Measurements from ENCODE around the gene PHF20.
"Not testable (repeated sequence)": the region's sequence is repeated elsewhere in the genome, so short reads cannot be mapped to it uniquely, and the experiment has no call there.

PHF20 gene

DNA sequence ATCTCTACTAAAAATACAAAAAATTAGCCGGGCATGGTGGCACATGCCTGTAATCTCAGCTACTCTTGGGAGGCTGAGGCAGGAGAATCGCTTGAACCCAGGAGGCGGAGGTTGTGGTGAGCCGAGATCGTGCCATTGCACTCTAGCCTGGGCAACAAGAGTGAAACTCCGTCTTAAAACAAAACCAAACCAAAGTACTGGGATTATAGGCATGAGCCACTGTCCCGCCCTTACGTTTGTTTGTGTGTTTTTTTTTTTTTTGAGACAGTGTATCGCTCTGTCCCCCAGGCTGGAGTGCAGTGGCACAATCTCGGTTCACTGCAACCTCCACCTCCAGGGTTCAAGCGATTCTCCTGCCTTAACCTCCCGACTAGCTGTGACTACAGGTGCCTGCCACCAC is 12.0 kb downstream of the PHF20 start:
- H3K27me3 Mint-ChIP-seq; DNase-seq; H3K27ac Mint-ChIP-seq; H3K9me3 Mint-ChIP-seq; H3K4me3 Mint-ChIP-seq; ATAC-seq (replicated peaks): not testable (repeated sequence)
- peaks cover 4 to 12% of the 10 kb centered on the region in 2 donors for H3K4me1 Mint-ChIP-seq
- H3K36me3 Mint-ChIP-seq: peaks cover 12 to 25% of the 10 kb centered on the region in 2 donors

DNA sequence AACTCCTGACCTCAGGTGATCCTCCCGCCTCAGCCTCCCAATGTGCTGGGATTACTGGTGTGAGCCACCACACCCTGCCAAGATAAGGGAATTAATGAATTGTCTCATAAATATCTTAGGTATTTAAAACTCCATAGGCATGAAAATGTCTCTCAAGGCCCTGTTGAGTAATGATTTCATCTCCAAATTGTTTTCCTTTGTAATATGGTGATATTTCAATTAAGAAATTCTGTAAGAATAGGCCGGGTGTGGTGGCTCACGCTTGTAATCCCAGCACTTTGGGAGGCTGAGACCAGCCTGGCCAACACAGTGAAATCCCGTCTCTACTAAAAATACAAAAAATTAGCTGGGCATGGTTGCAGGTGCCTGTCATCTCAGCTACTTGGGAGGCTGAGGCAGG is 13.7 kb downstream of the PHF20 start:
- Mint-ChIP-seq H3K4me1 (peaks cover 4 to 12% of the 10 kb centered on the region in 2 donors), H3K36me3 (peaks cover 6 to 17% of the 10 kb centered on the region in 2 donors)
- DNase-seq; ATAC-seq (replicated peaks); H3K27ac Mint-ChIP-seq; H3K4me3 Mint-ChIP-seq; H3K27me3 Mint-ChIP-seq; H3K9me3 Mint-ChIP-seq: not testable (repeated sequence)

DNA sequence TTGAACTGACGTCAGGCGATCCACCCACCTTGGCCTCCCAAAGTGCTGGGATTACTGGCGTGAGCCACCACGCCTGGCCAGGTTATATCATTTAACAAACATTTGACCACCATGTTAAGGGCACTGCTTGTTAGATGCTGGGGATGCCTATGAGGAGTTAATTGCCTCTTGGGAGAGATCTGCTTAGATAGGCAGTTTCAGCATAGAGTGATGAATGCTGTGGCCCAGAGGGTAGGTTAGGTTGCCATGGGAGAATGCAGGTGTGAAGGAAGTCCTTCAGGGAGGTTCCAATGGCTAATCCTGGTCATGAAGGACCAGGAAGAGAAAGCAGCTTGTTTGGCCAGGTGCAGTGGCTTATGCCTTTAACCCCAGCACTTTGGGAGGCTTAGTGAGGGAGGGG is 17.0 kb downstream of the PHF20 start:
- no peaks in the 10 kb centered on the region for H3K27me3 Mint-ChIP-seq
- peaks cover 10 to 18% of the 10 kb centered on the region in 2 donors for H3K36me3 Mint-ChIP-seq
- H3K4me3 Mint-ChIP-seq: no peak overlapping the region
- peaks cover 6% of the 10 kb centered on the region in 2 donors for H3K4me1 Mint-ChIP-seq
- no peak overlapping the region for H3K27ac Mint-ChIP-seq
- no peaks in the 10 kb centered on the region for H3K9me3 Mint-ChIP-seq
- DNase-seq (no peak), ATAC-seq (replicated peaks) (no peak)

DNA sequence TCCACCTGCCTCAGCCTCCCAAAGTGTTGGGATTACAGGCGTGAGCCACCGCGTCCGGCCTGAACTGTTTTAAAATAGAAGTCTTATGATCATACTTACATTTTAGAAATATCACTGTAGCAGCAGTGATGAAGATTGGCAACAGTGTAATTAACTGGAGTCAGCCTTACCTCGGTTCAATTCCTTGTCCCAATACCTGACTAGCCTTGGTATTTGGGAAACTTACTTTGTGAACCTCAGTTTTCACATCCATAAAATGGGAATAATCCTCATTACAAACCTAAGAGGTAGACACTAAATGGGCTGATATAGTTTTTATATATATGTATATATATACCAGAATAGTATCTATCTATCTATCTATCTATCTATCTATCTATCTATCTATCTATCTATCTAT is 19.3 kb downstream of the PHF20 start:
- H3K9me3 Mint-ChIP-seq: no peaks in the 10 kb centered on the region

GRCh38 chr20:35791821-35792220 is 20.0 kb downstream of the PHF20 start:
- DNase-seq (no peak), ATAC-seq (replicated peaks) (peak; percentile 31 to 69)
- H3K4me3 Mint-ChIP-seq: no peak overlapping the region
- H3K27ac Mint-ChIP-seq: peak overlapping the region; percentile 33
- peaks cover 15 to 29% of the 10 kb centered on the region in 2 donors for H3K36me3 Mint-ChIP-seq
- H3K4me1 Mint-ChIP-seq: peaks cover 6 to 8% of the 10 kb centered on the region in 2 donors
- H3K9me3 Mint-ChIP-seq: no peaks in the 10 kb centered on the region
- H3K27me3 Mint-ChIP-seq: no peaks in the 10 kb centered on the region

More for the DNA sequence above, 19.3 kb downstream of the PHF20 start:
- no peak overlapping the region for H3K4me3 Mint-ChIP-seq
- ATAC-seq (replicated peaks) (no peak), DNase-seq (no peak)
- peaks cover 15 to 29% of the 10 kb centered on the region in 2 donors for H3K36me3 Mint-ChIP-seq
- no peaks in the 10 kb centered on the region for H3K27me3 Mint-ChIP-seq
- peaks cover 6 to 8% of the 10 kb centered on the region in 2 donors for H3K4me1 Mint-ChIP-seq
- no peak overlapping the region for H3K27ac Mint-ChIP-seq

- Mint-ChIP-seq H3K4me1 (peaks cover 6 to 8% of the 10 kb centered on the region in 2 donors), H3K27me3 (no peaks in the 10 kb centered on the region), H3K36me3 (peaks cover 15 to 29% of the 10 kb centered on the region in 2 donors), H3K4me3 (no peak overlapping the region), H3K27ac (no peak overlapping the region), H3K9me3 (no peaks in the 10 kb centered on the region)
- ATAC-seq (replicated peaks): no peak
- no peak for DNase-seq
Observed at GRCh38 chr20:35792740-35793139, 20.9 kb downstream of the PHF20 start.

DNA sequence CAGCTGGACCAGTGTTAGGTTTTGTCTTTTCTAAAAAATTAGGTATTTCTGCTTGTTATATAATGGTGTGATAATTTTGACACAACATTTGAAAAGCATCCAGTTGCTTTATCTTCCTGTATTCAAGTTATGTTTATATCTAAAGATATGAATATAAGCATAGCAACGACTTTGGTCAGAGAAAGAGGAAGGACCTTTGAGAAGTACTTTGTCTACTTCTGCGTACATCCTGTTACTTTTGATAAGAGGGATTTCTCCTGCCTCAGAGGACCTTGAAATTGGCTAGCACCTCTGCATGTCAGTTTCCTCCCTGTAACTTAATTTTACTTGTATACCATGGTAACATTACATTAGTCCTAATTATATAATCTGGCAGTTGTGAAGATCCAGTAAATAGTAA is 24.8 kb downstream of the PHF20 start:
- ATAC-seq (replicated peaks): peak; percentile 84 to 85
- H3K9me3 Mint-ChIP-seq: no peaks in the 10 kb centered on the region
- peaks cover 3 to 9% of the 10 kb centered on the region in 2 donors for H3K4me1 Mint-ChIP-seq
- peak overlapping the region; percentile 51 for H3K27ac Mint-ChIP-seq
- H3K27me3 Mint-ChIP-seq: no peaks in the 10 kb centered on the region
- DNase-seq: no peak
- H3K4me3 Mint-ChIP-seq: no peak overlapping the region
- peaks cover 16 to 32% of the 10 kb centered on the region in 2 donors for H3K36me3 Mint-ChIP-seq

- H3K9me3 Mint-ChIP-seq: no peaks in the 10 kb centered on the region
- no peak overlapping the region for H3K4me3 Mint-ChIP-seq
- peaks cover 14 to 19% of the 10 kb centered on the region in 2 donors for H3K36me3 Mint-ChIP-seq
- ATAC-seq (replicated peaks) (no peak), DNase-seq (no peak)
- H3K4me1 Mint-ChIP-seq: peaks cover 0 to 3% of the 10 kb centered on the region in 2 donors
- no peak overlapping the region for H3K27ac Mint-ChIP-seq
- no peaks in the 10 kb centered on the region for H3K27me3 Mint-ChIP-seq
Observed at GRCh38 chr20:35801865-35802264, 30.1 kb downstream of the PHF20 start.

- no peaks in the 10 kb centered on the region for H3K9me3 Mint-ChIP-seq
- H3K4me1 Mint-ChIP-seq: peaks cover 5 to 12% of the 10 kb centered on the region in 2 donors
- peaks cover 23 to 24% of the 10 kb centered on the region in 2 donors for H3K36me3 Mint-ChIP-seq
- no peak overlapping the region for H3K4me3 Mint-ChIP-seq
- DNase-seq: no peak
- ATAC-seq (replicated peaks): no peak
- peak overlapping the region; percentile 5 for H3K27ac Mint-ChIP-seq
- no peaks in the 10 kb centered on the region for H3K27me3 Mint-ChIP-seq
Observed at GRCh38 chr20:35806075-35806474, 34.3 kb downstream of the PHF20 start.

DNA sequence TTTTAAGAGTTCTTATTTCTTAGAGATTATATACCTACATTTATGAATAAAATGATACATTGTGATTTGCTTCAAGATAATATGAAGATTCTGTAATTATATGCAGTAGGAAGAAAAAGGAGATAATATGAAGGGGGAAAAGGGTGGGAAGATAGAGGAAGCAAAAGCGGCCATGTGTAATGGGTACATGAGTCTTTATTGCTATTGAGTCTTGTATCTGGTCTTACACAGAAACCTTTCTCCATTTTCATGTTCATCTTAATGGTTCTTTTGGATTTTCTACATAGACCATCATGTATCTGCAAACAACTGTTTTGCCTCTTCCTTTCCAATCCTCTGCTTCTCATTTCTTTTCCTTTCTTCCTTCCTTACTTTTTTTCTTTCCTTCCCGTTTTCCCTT is 36.1 kb downstream of the PHF20 start:
- no peak overlapping the region for H3K4me3 Mint-ChIP-seq
- ATAC-seq (replicated peaks) (no peak), DNase-seq (no peak)
- H3K4me1 Mint-ChIP-seq: peaks cover 4 to 12% of the 10 kb centered on the region in 2 donors
- H3K36me3 Mint-ChIP-seq: peaks cover 20 to 25% of the 10 kb centered on the region in 2 donors
- H3K27ac Mint-ChIP-seq: no peak overlapping the region
- no peaks in the 10 kb centered on the region for H3K9me3 Mint-ChIP-seq
- no peaks in the 10 kb centered on the region for H3K27me3 Mint-ChIP-seq

- DNase-seq: no peak
- Mint-ChIP-seq H3K9me3 (no peaks in the 10 kb centered on the region), H3K27me3 (no peaks in the 10 kb centered on the region), H3K4me1 (peaks cover 19 to 25% of the 10 kb centered on the region in 2 donors), H3K36me3 (peaks cover 25 to 48% of the 10 kb centered on the region in 2 donors), H3K4me3 (no peak overlapping the region), H3K27ac (peak overlapping the region; percentile 5)
- ATAC-seq (replicated peaks): no peak
Observed at GRCh38 chr20:35820715-35821114, 48.9 kb downstream of the PHF20 start.

DNA sequence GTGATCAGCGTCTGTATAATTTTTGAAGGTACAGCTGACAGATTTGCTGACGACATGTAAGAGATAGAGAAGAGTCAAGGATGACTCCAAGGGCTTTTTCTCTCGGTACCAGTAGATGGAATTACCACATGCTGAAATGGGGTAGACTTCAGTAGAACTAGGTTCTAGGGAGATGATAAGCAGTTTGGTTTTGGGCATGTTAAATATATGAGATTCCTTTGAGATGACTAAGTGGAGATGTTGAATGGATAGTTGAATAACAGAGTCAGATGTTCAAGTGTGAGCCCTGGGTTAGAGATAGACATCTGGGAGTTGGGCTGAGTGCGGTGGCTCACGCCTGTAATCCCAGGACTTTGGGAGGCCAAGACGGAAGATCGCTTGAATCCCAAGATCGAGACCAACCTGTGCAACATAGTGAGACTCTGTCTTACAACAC is 50.0 kb downstream of the PHF20 start:
- H3K36me3 Mint-ChIP-seq: peaks cover 28 to 51% of the 10 kb centered on the region in 2 donors
- no peak overlapping the region for H3K27ac Mint-ChIP-seq
- no peak overlapping the region for H3K4me3 Mint-ChIP-seq
- peaks cover 25 to 35% of the 10 kb centered on the region in 2 donors for H3K4me1 Mint-ChIP-seq
- DNase-seq: no peak
- H3K9me3 Mint-ChIP-seq: no peaks in the 10 kb centered on the region
- no peak for ATAC-seq (replicated peaks)
- H3K27me3 Mint-ChIP-seq: no peaks in the 10 kb centered on the region

DNA sequence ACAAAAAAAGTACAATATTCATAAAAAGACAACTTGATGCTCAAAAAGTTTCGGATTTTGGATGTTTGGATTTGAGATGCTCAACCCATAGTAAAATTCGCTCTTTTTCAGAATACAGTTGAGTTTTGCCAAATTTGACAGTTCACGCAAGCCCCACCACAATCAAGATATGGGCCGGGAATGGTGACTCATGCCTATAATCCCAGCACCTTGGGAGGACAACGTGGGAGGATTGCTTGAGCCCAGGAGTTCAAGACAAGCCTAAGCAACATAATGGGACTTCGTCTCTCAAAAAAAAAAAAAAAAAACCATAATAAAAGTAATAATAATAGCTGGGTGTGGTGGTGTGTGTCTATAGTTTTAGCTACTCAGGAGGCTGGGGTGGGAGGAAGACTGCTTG is 51.3 kb downstream of the PHF20 start:
- Mint-ChIP-seq H3K27ac (no peak overlapping the region), H3K36me3 (peaks cover 27 to 54% of the 10 kb centered on the region in 2 donors), H3K4me3 (no peak overlapping the region), H3K27me3 (no peaks in the 10 kb centered on the region), H3K4me1 (peaks cover 25 to 35% of the 10 kb centered on the region in 2 donors), H3K9me3 (no peaks in the 10 kb centered on the region)
- no peak for ATAC-seq (replicated peaks)
- no peak for DNase-seq

GRCh38 chr20:35823937-35824336 is 52.1 kb downstream of the PHF20 start:
- no peak overlapping the region for H3K4me3 Mint-ChIP-seq
- H3K9me3 Mint-ChIP-seq: no peaks in the 10 kb centered on the region
- H3K4me1 Mint-ChIP-seq: peaks cover 23 to 32% of the 10 kb centered on the region in 2 donors
- H3K27ac Mint-ChIP-seq: no peak overlapping the region
- no peaks in the 10 kb centered on the region for H3K27me3 Mint-ChIP-seq
- H3K36me3 Mint-ChIP-seq: peaks cover 26 to 50% of the 10 kb centered on the region in 2 donors
- ATAC-seq (replicated peaks): no peak
- no peak for DNase-seq

GRCh38 chr20:35826397-35826998 is 54.7 kb downstream of the PHF20 start:
- Mint-ChIP-seq H3K27me3 (no peaks in the 10 kb centered on the region), H3K9me3 (peaks cover 0 to 2% of the 10 kb centered on the region in 2 donors), H3K4me1 (peaks cover 21 to 24% of the 10 kb centered on the region in 2 donors), H3K27ac (peak overlapping the region; percentile 2), H3K4me3 (no peak overlapping the region), H3K36me3 (peaks cover 32 to 50% of the 10 kb centered on the region in 2 donors)
- ATAC-seq (replicated peaks): no peak
- DNase-seq: no peak
